T-helper 2 cell treated with Interferon-gamma antibody and Interleukin-4, amounts not matched to agents 100 ng/mL and 5 ng/mL, for 36 hours (primary cell): Measurements from ENCODE around the gene ZNF329. TPM values are rescaled to one million over a fixed set of nuclear protein-coding genes. Genes with fewer than 3 reads are reported as not detected.

Experiments used
- intact Hi-C: fragments of 100-400 bp; cut with micrococcal nuclease; formaldehyde crosslinking; loops from one replicate; pipeline ENCODE4 v1.15.1; 2023
- total RNA-seq: library from RNA; stranded (reverse); gene quantifications from 2 replicates; pipeline ENCODE4 v1.2.3, GENCODE V29; 2022

The ZNF329 gene
- total RNA-seq, 1 donor from 2014 or later = 3.0 TPM

GRCh38 chr19:58123354-58123753 lies 27.2 kb downstream of the ZNF329 start:
- intact Hi-C loops = no loop called here

GRCh38 chr19:58118979-58119733 lies 31.4 kb downstream of the ZNF329 start:
- intact Hi-C loops = no loop called here

GRCh38 chr19:58117841-58118575 lies 32.6 kb downstream of the ZNF329 start:
- intact Hi-C loops = no loop called here

- intact Hi-C loops = no loop called here
These were observed 42.1 kb downstream of the ZNF329 start for GRCh38 chr19:58108546-58108817.

- intact Hi-C loops = no loop called here
These were observed 42.6 kb downstream of the ZNF329 start for GRCh38 chr19:58107778-58108545.

- intact Hi-C loops = no loop called here
These were observed 51.9 kb downstream of the ZNF329 start for GRCh38 chr19:58098682-58098998.

GRCh38 chr19:58097781-58098681 lies 52.6 kb downstream of the ZNF329 start, which contains the start of gene ZSCAN18:
Gene ZSCAN18 (minus strand): TSS chr19:58098231. CDS start chr19:58090267, 7,964 bp downstream.
- intact Hi-C loops = no loop called here

- intact Hi-C loops = no loop called here
These were observed 53.2 kb downstream of the ZNF329 start for GRCh38 chr19:58097349-58097748.

GRCh38 chr19:58096884-58097283 lies 53.7 kb downstream of the ZNF329 start:
- intact Hi-C loops = no loop called here

- intact Hi-C loops = no loop called here
These were observed 55.3 kb downstream of the ZNF329 start for GRCh38 chr19:58095328-58095727.

GRCh38 chr19:58093071-58093470 lies 57.5 kb downstream of the ZNF329 start:
- intact Hi-C loops = no loop called here

GRCh38 chr19:58091251-58091995 lies 59.2 kb downstream of the ZNF329 start:
- intact Hi-C loops = no loop called here

- intact Hi-C loops = no loop called here
These were observed 60.7 kb downstream of the ZNF329 start for GRCh38 chr19:58089846-58090245.

GRCh38 chr19:58088521-58089052 lies 62.0 kb downstream of the ZNF329 start:
- intact Hi-C loops = no loop called here

GRCh38 chr19:58086825-58087710 lies 63.5 kb downstream of the ZNF329 start:
- intact Hi-C loops = no loop called here

GRCh38 chr19:58085348-58085875 lies 65.2 kb downstream of the ZNF329 start:
- intact Hi-C loops = no loop called here

- intact Hi-C loops = no loop called here
These were observed 65.8 kb downstream of the ZNF329 start for GRCh38 chr19:58084596-58085347.

GRCh38 chr19:58083021-58083420 lies 67.6 kb downstream of the ZNF329 start:
- intact Hi-C loops = no loop called here
